Osteoblast (primary cell): ENCODE measurements around the gene AOPEP. TPM values are rescaled to one million over a fixed set of nuclear protein-coding genes. Genes with fewer than 3 reads are reported as not detected.

Experiments
- DNase-seq: peaks from one replicate; pipeline ENCODE4 v3.0.0; 2011; ENCODE audit warnings: low spot score, mixed read lengths; ENCODE audit not compliant: insufficient read length; ENCODE audit errors: missing footprints
- H2AFZ ChIP-seq: 2 replicates; pipeline ENCODE4 v1.6.0; 2011; ENCODE audit warnings: mild to moderate bottlenecking, low read length
- H3K27ac ChIP-seq: 2 replicates; pipeline ENCODE4 v1.5.1; 2011; ENCODE audit warnings: mild to moderate bottlenecking, low read depth, low read length, moderate library complexity
- H3K27me3 ChIP-seq: 2 replicates; pipeline ENCODE4 v1.6.0; 2012; ENCODE audit warnings: mild to moderate bottlenecking, control low read depth, inconsistent platforms, low read length, moderate library complexity; ENCODE audit not compliant: insufficient read depth
- H3K36me3 ChIP-seq: 2 replicates; pipeline ENCODE4 v1.5.1; 2011; ENCODE audit warnings: mild to moderate bottlenecking, low read length, control low read depth, moderate library complexity; ENCODE audit not compliant: insufficient read depth
- H3K4me1 ChIP-seq: 2 replicates; pipeline ENCODE4 v1.5.1; 2011; ENCODE audit warnings: mild to moderate bottlenecking, low read length, control low read depth, moderate library complexity; ENCODE audit not compliant: insufficient read depth
- H3K4me2 ChIP-seq: 2 replicates; pipeline ENCODE4 v1.6.0; 2011; ENCODE audit warnings: mild to moderate bottlenecking, low read length; ENCODE audit not compliant: insufficient read depth
- H3K4me3 ChIP-seq: fragments of 200-600 bp; sonication (generic); 3 replicates; pipeline ENCODE4 v1.5.1; 2012; ENCODE audit warnings: mild to moderate bottlenecking, low read length, inconsistent platforms; ENCODE audit not compliant: insufficient read depth
- H3K79me2 ChIP-seq: 2 replicates; pipeline ENCODE4 v1.6.0; 2012; ENCODE audit warnings: mild to moderate bottlenecking, low read length, control low read depth, inconsistent platforms; ENCODE audit not compliant: insufficient read depth
- H3K9me3 ChIP-seq: 2 replicates; pipeline ENCODE4 v1.5.1; 2011; ENCODE audit warnings: low read depth, low read length, control low read depth
- H4K20me1 ChIP-seq: 2 replicates; pipeline ENCODE4 v1.6.0; 2012; ENCODE audit warnings: mild to moderate bottlenecking, low read length, control low read depth; ENCODE audit not compliant: insufficient read depth
- CTCF ChIP-seq: IDR thresholded peaks from 2 replicates; pipeline ENCODE4 v1.5.1; 2011; ENCODE audit warnings: mild to moderate bottlenecking, low read depth, low read length, moderate library complexity; ENCODE audit errors: extremely low read depth
- total RNA-seq: library from RNA; depleted of rRNA; stranded (reverse); fragments of >200 nt; gene quantifications from 2 replicates; pipeline ENCODE4 v1.2.3, GENCODE V29; 2012

The AOPEP gene
- total RNA-seq, 1 donor = 131 TPM

DNA sequence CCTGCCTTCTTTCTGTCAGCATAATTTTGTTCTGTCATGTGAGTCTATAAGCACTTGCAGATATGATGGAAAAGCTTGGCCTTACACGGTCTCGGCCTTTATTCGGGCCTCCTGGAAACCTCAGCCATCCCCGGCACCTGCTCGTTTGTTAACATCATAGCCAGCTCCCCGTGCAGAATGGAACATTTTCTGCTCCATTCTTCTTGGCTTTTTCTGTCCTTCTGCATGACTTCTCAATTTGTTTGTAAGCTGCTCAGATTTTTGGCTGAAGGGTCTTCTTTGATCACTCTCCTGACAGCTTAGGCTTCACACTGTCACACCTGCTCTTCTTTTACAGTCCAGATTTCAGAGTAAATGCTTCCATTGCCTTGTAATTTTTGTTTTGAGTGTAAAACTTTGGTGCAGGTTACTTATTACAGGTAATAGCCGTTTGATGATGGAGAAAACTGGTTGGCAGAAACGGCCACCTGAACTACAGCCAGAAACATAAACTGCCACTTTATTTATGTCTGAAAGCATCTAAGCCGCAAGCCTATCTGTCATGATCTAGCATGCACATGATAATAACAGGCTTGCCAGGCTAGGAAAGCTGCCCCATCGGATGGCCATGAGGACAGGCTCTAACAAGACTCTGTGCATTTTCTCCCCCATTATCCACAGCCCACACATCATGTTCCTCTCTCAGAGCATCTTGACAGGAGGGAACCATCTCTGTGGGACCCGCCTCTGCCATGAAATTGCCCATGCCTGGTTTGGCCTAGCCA, 197.0 kb downstream of the AOPEP start:
- H3K79me2 ChIP-seq = peaks cover 35% of the 10 kb centered on the region
- no peaks in the 10 kb centered on the region for H4K20me1 ChIP-seq
- TF ChIP-seq CTCF = no peak
- H3K4me1 ChIP-seq = peaks cover 60% of the 10 kb centered on the region
- H3K36me3 ChIP-seq = peaks cover 18% of the 10 kb centered on the region
- no peak for DNase-seq
- no peaks in the 10 kb centered on the region for H3K9me3 ChIP-seq
- H3K27me3 ChIP-seq = no peaks in the 10 kb centered on the region
- H3K4me2 ChIP-seq = peak overlapping the region; percentile 74
- peak overlapping the region; percentile 51 for H3K4me3 ChIP-seq
- H2AFZ ChIP-seq = no peak overlapping the region
- peak overlapping the region; percentile 97 for H3K27ac ChIP-seq

- no peak for TF ChIP-seq CTCF
- no peak overlapping the region for H3K4me2 ChIP-seq
- no peak for DNase-seq
- H3K36me3 ChIP-seq = peaks cover 18% of the 10 kb centered on the region
- no peak overlapping the region for H2AFZ ChIP-seq
- H3K27ac ChIP-seq = no peak overlapping the region
- H3K27me3 ChIP-seq = no peaks in the 10 kb centered on the region
- H4K20me1 ChIP-seq = no peaks in the 10 kb centered on the region
- peaks cover 43% of the 10 kb centered on the region for H3K79me2 ChIP-seq
- no peak overlapping the region for H3K4me3 ChIP-seq
- peaks cover 53% of the 10 kb centered on the region for H3K4me1 ChIP-seq
- H3K9me3 ChIP-seq = no peaks in the 10 kb centered on the region
Measured at GRCh38 chr9:94925751-94926430, 199.4 kb downstream of the AOPEP start.

- no peak overlapping the region for H3K4me2 ChIP-seq
- no peak for TF ChIP-seq CTCF
- no peak overlapping the region for H3K27ac ChIP-seq
- H4K20me1 ChIP-seq = no peaks in the 10 kb centered on the region
- no peak for DNase-seq
- H2AFZ ChIP-seq = no peak overlapping the region
- H3K9me3 ChIP-seq = no peaks in the 10 kb centered on the region
- no peak overlapping the region for H3K4me3 ChIP-seq
- H3K4me1 ChIP-seq = peaks cover 48% of the 10 kb centered on the region
- no peaks in the 10 kb centered on the region for H3K27me3 ChIP-seq
- H3K36me3 ChIP-seq = peaks cover 18% of the 10 kb centered on the region
- peaks cover 44% of the 10 kb centered on the region for H3K79me2 ChIP-seq
Measured at GRCh38 chr9:94926431-94926800, 199.9 kb downstream of the AOPEP start.

GRCh38 chr9:94927048-94927761, 200.7 kb downstream of the AOPEP start:
- Histone ChIP-seq H4K20me1 (no peaks in the 10 kb centered on the region), H2AFZ (no peak overlapping the region), H3K36me3 (peaks cover 18% of the 10 kb centered on the region), H3K4me2 (no peak overlapping the region), H3K79me2 (peaks cover 44% of the 10 kb centered on the region), H3K4me3 (no peak overlapping the region), H3K27ac (peak overlapping the region; percentile 91), H3K4me1 (peaks cover 40% of the 10 kb centered on the region), H3K9me3 (no peaks in the 10 kb centered on the region), H3K27me3 (no peaks in the 10 kb centered on the region)
- no peak for DNase-seq
- TF ChIP-seq CTCF = no peak
